HG03378 (cell line): ENCODE measurements around the gene RSPRY1.
"Not testable (repeated sequence)": the region's sequence is repeated elsewhere in the genome, so short reads cannot be mapped to it uniquely, and the experiment has no call there.

Source experiments
- ATAC-seq: cut with Tn5 transposase; IDR thresholded peaks from one replicate; pipeline ENCODE4 v1.9.1; 2021; ENCODE audit warnings: mild to moderate bottlenecking, moderate library complexity; ENCODE audit not compliant: unreplicated experiment

RSPRY1 gene

DNA sequence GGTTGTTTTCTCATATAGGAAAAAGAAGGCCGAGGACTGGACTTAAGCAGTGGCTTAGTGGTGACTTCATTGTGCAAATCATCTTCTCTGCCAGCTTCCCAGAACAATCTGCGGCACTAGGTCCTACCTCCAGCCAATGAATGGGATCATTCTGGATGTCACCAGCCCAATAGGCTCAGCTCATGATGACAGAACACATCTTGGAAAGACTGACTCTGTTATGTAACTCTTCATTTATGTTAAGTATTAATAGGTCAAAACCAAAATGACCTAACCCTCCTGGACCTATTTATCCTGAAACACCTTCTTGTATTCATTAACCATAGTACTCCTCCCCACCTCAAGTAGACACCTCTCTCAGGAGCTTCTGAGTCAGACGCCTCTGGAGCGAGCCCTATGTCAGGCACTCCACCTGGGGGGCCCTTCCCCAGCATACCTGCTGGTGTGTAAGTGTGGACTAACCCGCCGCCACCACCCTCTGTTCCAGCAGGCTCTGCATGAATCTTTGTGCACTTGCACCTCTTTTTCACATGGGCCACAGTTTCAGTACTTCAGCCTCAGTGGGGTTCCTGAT is 66.1 kb downstream of the RSPRY1 start:
- no peak for ATAC-seq

- ATAC-seq, result no peak
Observed at GRCh38 chr16:57253466-57253865, 67.3 kb downstream of the RSPRY1 start.

DNA sequence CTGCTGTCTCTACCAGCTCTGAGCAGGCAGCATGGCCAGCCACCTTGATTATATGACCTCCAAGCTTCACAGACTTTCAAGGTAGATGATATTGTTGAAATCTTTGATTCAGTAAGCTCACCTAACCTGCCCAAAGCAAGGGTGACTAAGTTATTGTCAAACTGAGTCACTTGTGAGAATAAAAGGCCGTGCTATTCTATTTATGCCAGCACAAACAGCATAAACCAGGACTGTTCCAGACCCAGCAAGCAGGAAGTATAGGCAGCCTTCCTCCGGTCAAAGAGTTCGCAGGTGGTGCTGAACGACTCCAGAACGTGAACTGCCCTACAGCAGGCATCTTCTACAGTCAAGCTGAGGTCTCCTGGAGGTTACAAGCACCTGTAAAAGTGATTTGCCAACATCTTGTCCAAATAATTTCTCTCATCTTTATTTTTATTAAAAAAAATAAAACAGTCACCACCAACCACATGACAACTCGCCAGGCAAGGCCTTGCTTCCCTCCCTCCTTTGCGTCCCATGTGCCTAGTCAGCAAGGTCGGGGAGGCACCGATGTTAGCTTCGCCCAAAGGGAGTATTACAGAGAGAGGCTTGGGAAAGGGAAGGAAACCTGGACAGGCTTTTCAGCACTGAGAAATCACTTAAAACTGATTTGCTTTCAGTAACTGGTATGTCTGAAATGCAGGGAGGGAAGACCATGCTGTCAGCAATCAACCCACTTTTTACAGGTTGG is 69.7 kb downstream of the RSPRY1 start:
- ATAC-seq, result no peak

- ATAC-seq, result no peak
Observed at GRCh38 chr16:57256601-57257395, 70.7 kb downstream of the RSPRY1 start.

GRCh38 chr16:57257455-57258070 is 71.4 kb downstream of the RSPRY1 start:
- ATAC-seq, result no peak

GRCh38 chr16:57258226-57258909 is 72.2 kb downstream of the RSPRY1 start:
- no peak for ATAC-seq

DNA sequence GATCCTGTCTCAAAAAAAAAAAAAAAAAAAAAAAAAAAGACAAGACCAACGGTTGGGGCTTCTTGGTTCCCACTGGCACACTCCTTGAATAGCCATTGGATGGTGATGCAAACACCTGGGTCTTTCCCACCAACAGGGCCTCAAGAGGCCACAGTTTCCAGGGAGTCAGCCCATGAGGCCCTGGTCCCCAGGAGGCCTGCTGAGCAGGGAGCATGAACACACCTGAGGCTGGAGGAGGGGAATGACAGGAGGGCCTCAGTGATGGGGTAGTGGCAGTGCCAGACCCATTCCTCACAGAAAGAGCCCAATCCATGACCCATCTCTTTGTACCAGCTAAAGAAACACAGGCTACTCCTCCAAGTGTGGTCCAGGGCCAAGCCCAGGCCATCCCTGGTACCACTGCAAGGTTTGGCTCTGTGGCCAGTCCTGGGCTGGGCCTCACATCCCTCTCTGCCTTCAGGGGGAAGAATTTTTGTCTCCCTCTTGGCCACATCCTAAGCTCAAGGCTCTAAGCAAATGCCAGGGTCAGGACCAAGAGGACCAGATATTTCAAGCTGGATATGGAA is 72.9 kb downstream of the RSPRY1 start:
- ATAC-seq, result no peak

GRCh38 chr16:57260294-57260929 is 74.3 kb downstream of the RSPRY1 start:
- ATAC-seq, result peak; percentile 50

DNA sequence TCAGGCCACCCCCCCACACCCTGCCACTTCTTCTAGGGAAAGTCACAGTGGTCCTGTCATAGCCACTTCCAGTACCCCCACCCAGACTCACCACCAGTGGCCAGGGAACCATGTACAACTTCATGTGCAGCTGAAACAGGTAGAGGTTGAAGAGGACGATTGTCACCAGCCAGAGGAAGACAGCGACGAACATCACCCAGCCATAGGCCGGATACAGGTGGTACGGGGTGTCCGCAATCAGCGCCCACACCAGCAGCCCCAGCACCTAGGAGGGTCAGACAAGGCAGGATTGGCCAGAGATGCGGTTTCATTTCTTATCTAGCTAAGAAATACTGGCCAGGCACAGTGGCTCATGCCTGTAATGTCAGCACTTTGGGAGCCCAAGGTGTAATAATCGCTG is 75.7 kb downstream of the RSPRY1 start:
- ATAC-seq, result no peak

GRCh38 chr16:57262841-57263540 is 76.9 kb downstream of the RSPRY1 start:
- ATAC-seq, result no peak

- ATAC-seq, result no peak
Observed at GRCh38 chr16:57263541-57264351, 77.6 kb downstream of the RSPRY1 start.

GRCh38 chr16:57264381-57264780 is 78.3 kb downstream of the RSPRY1 start:
- ATAC-seq, result no peak

DNA sequence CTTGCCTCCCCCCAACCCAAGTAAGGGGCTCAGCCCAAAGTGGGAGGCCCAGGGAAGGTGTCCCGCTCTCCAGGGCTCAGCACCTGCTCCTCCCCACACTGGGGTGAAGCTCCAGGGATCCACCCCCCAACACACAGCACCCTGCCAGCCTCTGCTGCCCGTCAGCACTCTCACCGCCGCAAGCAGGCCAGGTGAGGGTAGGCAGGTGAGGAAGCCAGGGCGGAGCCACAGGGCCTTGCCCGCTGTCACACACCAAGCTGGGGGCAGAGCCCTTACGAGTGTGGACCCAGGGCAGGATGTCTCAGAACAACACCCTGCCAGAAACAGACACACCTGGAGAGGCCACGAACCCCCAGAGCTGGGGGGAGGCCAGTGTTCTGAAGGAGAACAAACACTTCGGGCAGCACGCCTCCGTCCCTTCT is 78.8 kb downstream of the RSPRY1 start:
- no peak for ATAC-seq

GRCh38 chr16:57265850-57266530 is 79.9 kb downstream of the RSPRY1 start:
- ATAC-seq, result no peak

GRCh38 chr16:57266531-57267260 is 80.6 kb downstream of the RSPRY1 start:
- no peak for ATAC-seq

GRCh38 chr16:57267343-57267742 is 81.2 kb downstream of the RSPRY1 start:
- ATAC-seq, result not testable (repeated sequence)
